NCI-H1105 (cell line): ENCODE data around the gene DGKH.

ENCODE experiments used
- DNase-seq: peaks from one replicate; lab custom pipeline; 2025; lab: John Stamatoyannopoulos, UW

Gene DGKH

DNA sequence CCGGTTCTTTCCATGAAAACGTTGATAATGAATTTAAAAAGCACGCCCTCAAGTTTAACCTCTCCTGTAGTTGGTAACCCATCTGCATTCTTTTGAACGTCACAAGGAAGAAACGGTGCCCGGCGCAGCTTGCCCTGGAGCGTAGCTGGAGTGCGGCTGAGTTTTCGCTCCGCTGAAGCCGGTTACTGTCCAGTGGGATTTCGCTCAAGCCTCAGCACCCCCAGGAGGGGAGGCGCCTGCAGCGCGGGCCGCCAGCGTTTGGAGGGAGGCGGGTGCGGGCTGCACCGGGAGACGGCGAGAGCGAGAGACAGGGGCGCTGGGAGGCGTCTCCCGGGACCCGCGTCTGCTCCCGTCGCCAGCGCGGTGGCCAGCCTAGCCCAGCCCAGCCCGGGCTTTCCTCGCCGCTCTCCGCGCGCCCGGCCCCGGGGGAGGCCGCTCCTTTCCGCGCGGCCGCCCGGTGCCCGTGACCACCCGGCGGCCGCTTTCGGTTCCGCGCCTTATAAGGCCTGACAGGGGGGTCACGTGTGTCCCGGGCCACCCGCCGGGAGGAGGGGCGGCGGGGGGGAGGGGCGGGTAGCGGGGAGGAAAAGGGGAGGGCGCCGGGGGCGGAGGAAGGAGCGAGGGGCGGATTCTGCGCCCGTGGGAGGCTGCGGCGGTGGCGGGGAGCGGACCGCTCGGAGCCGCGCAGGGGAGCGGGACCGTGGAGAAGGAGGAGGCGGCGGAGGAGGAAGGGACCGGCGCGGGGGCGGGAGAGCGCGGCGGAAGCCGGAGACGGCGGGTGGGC lies 8.3 kb upstream of the DGKH start:
- peak; percentile 32 for DNase-seq

DNA sequence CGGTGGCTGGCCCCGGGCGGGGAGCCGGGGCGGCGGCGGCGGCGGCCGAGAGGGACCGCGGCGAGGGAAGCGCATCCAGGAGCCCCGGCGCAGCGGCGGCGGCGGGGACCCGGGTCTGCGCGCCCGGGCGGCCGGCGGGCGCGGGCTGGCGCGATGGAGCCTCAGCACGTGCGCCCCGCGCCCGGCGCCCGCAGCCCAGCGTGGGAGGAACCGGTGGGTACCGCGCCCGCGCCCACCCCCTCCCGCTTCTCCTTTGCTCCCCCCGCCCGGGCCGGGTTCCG lies 7.8 kb upstream of the DGKH start:
- no peak for DNase-seq

DNA sequence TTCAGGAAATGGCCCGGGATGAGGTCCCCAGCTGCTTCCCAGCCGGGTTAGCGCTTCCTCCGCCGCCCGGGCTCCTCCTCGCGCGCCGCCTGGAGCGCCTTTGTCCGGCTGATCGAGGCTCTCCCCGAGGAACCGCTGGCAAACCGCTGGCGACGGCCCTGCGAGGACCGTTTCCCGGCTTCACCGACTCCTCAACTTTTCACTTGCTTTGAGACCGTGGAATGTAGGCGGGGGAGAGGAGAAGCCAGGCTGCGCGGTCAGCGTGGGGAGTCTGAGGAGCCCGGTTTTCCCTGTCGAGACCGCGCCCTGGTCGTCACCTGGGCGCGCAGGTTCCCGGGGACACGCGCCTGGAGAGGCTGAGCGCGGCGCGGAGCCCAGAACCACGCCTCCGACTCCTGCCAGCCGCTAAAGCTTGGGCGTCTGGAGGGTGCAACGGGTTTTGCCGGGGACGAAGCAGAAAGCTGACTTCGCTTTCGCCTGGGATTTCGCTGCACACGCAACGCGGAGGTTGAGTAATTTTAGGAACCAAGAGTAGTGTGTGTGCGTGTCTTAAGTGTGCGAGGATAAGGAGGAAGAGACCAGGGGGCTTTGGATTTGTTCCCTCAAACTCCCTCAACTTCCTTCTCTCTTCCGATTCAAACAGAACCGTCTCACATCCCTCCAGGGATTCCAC lies 7.3 kb upstream of the DGKH start:
- DNase-seq, result peak; percentile 29

DNA sequence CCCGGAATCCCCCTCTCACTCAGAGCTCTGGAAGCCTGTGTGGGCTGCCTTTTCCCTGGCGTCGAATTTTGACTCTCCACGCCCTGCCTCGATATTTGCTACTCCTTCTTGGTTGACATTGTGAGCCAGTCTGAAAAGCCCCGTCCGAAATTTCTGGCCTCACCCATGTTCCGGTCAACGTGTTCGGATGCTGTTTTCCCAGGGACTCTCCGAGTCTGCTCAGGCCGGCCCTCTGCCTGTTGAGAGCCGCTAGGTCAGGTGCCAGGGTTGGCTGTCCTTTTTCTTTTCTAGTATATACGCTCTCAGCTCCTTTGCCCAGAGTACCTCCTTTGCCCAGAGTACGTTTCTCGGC lies 6.8 kb upstream of the DGKH start:
- DNase-seq, result peak; percentile 14

- no peak for DNase-seq
Observed at GRCh38 chr13:42043676-42044075, 4.8 kb upstream of the DGKH start.

DNA sequence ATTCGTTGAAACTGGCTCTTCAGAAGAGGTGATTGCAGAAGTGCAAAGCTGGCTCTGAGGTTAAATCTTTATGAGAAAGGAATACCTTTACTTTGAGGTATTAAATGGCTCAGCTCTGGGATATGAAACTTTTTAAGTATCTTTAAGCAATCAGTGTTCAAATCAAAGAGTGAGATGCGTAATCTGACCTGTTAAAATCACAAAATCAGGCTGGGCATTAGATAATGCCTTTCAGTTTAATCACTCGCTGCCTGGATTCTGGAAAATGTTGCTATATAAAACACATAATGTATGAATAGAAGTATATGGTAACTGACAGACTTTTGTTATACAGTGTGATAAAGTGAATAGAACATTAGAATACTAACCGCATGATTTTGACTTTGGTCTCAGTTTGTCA lies 2.0 kb upstream of the DGKH start:
- no peak for DNase-seq

GRCh38 chr13:42047561-42048341 lies 697 bp upstream of the DGKH start:
- DNase-seq, result peak; percentile 7

GRCh38 chr13:42048684-42049453 lies 421 bp downstream of the DGKH start:
- peak; percentile 39 for DNase-seq

DNA sequence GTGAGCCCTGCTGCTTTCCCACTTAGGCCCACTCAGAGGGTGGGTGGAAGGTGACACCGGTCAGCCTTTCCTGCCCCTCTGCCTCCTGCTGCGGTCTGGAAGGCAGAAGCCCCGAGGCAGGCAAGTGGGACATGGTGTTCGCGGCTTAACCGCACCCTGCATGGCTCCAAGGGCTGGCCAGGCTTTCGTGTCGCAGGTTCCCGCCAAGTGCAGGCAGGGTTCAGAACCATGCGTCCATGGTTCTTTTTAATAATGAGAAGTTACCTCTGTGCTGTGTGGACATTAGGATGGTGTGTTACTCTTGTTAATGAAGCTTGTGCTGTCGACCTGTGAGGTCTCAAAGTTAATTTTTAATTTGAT lies 986 bp downstream of the DGKH start:
- DNase-seq, result peak; percentile 4

- DNase-seq, result no peak
Observed at GRCh38 chr13:42054798-42055499, 6.5 kb downstream of the DGKH start.

GRCh38 chr13:42055500-42056085 lies 7.1 kb downstream of the DGKH start:
- DNase-seq, result no peak

DNA sequence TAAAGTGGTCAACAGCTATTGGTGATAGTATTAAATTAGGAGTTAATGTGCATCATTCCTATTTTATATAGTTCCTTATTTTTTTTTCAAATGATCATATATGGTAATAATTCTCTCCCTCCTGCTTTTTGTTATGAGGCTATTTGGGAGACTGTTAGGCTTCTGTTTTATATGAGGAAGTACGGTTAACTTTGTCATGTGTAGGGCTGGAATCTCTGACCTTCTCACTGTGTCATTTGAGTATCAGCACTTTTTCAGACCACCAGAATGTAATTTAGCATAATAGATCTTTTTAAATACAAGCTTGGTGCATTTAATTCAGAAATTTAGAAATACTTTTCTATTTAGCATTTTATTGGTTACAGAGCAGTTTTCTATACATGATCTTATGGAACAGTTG lies 7.7 kb downstream of the DGKH start:
- no peak for DNase-seq

- no peak for DNase-seq
Observed at GRCh38 chr13:42056583-42056982, 8.1 kb downstream of the DGKH start.

- no peak for DNase-seq
Observed at GRCh38 chr13:42057918-42058530, 9.6 kb downstream of the DGKH start.

GRCh38 chr13:42061943-42062342 lies 13.5 kb downstream of the DGKH start:
- no peak for DNase-seq

DNA sequence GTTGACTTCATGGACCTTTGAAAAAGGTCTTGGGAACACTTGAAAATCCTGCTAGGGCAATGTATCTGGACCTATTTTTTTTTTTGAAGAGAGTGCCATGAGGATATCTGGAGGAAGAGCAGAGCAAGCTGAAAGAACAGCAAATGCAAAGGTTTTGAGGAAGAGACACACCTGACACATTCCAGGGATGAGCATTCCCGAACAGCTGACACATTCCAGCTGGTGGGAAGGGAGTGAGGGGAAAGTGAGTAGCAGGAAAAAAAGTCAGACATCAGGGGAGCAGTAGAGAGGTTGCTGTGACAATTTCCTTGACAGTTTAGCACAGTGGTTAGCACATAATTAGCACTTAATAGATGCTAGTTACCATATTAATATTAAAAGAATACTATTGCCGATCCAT lies 14.7 kb downstream of the DGKH start:
- DNase-seq, result no peak

GRCh38 chr13:42064259-42064658 lies 15.8 kb downstream of the DGKH start:
- no peak for DNase-seq

GRCh38 chr13:42064966-42065365 lies 16.5 kb downstream of the DGKH start:
- no peak for DNase-seq

DNA sequence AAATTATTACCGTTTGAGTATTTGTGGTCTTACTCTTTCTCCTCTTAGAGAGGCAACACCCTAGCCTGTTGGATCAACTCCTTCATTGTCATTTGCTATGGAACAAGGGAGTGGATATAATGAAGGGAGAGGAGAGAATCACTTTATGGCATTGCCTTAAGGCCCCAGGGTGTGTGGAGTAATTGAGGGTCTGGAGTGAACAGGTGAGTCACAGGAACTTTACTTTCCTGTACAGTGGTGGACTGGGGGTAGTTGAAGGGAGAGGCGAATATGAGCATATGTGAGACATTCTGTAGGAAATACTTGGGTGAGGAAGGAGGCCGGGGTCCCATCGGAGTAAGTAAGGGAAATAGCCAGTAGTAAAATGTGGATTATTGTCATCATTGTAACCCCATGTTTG lies 17.0 kb downstream of the DGKH start:
- DNase-seq, result no peak

DNA sequence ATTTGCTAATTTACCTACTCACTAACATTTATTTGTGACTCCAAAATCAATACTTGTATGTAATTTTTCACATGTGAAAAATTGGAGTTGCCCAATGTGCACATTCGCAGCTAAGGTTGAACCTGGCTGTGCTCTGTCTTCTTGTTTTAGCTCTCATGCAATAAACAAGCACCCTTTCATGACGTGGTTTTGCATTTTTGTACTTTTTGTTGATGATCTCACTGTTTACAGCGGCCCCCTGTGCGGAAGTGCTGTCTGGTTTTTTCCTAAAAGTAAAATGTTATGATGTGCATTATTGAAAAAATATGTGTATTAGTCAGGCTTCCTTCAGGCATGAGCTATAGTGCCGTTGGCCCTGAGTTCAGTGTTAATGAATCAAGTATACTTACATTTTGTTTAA lies 18.1 kb downstream of the DGKH start:
- DNase-seq, result no peak

DNA sequence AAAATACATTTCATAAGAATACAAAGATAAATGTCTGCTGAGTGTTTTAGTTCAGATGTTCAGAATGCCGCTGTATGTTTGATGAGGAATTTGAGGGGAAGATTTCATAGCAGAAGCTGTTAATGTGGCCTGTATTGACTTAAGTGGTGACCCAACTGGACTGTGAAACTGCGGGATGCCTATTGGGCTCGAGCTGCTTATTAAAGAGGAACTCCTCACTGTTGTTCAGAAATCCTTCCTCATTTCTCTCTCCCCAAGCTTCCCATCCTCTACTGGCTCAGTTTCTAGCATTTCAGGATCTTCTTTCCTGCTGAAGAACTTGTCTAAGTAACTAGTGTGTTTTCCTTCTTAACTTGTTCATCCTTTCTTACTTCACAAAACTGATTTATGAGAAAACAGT lies 20.4 kb downstream of the DGKH start:
- DNase-seq, result no peak
